SK-N-SH treated with all-trans-retinoic acid at 6 μM for 48 hours (cell line): ENCODE data around the gene SIN3A.

Source experiments
- ATAC-seq: fragments of 200-7000 bp; cut with Tn5 transposase; 3 replicates; pipeline ENCODE4 v1.9.1; 2020; ENCODE audit warnings: mild to moderate bottlenecking, moderate library complexity
- ARNTL ChIP-seq: fragments of 450-650 bp; formaldehyde crosslinking; IDR thresholded peaks from 2 replicates; pipeline ENCODE4 v1.5.0; 2020; ENCODE audit warnings: low read depth, mild to moderate bottlenecking, moderate library complexity, borderline replicate concordance
- BACH2 ChIP-seq: fragments of 250-450 bp; sonication (Bioruptor Pico); IDR thresholded peaks from 2 replicates; pipeline ENCODE4 v1.9.0; 2021; ENCODE audit warnings: mild to moderate bottlenecking, borderline replicate concordance
- CREB5 ChIP-seq: fragments of 250-450 bp; sonication (Bioruptor Pico); IDR thresholded peaks from 2 replicates; pipeline ENCODE4 v1.5.1; 2020; ENCODE audit warnings: low read depth, mild to moderate bottlenecking, moderate library complexity
- CSDC2 ChIP-seq: fragments of 250-450 bp; sonication (Bioruptor Pico); IDR thresholded peaks from 2 replicates; pipeline ENCODE4 v1.5.0; 2020; ENCODE audit warnings: mild to moderate bottlenecking, moderate library complexity
- CSRNP3 ChIP-seq: fragments of 250-450 bp; sonication (Bioruptor Pico); IDR thresholded peaks from 2 replicates; pipeline ENCODE4 v1.5.1; 2021; ENCODE audit warnings: mild to moderate bottlenecking, moderate library complexity
- GLIS3 ChIP-seq: fragments of 250-450 bp; sonication (Bioruptor Pico); IDR thresholded peaks from 2 replicates; pipeline ENCODE4 v1.5.0; 2020; ENCODE audit warnings: mild to moderate bottlenecking, moderate library complexity
- ISL1 ChIP-seq: fragments of 250-450 bp; sonication (Bioruptor Pico); IDR thresholded peaks from 2 replicates; pipeline ENCODE4 v2.1.2; 2022; ENCODE audit warnings: mild to moderate bottlenecking, moderate library complexity
- OSR1 ChIP-seq: fragments of 250-450 bp; sonication (Bioruptor Pico); IDR thresholded peaks from 2 replicates; pipeline ENCODE4 v1.8.0; 2022; ENCODE audit warnings: moderate library complexity, mild to moderate bottlenecking, inconsistent platforms
- POU6F1 ChIP-seq: fragments of 250-450 bp; sonication (Bioruptor Pico); IDR thresholded peaks from 2 replicates; pipeline ENCODE4 v1.8.0; 2021; ENCODE audit warnings: low read depth, mild to moderate bottlenecking, moderate library complexity, borderline replicate concordance
- RARB ChIP-seq: fragments of 250-450 bp; sonication (Bioruptor Pico); IDR thresholded peaks from 2 replicates; pipeline ENCODE4 v1.8.0; 2021; ENCODE audit warnings: mild to moderate bottlenecking, moderate library complexity
- SNAI2 ChIP-seq: fragments of 250-450 bp; sonication (Bioruptor Pico); IDR thresholded peaks from 2 replicates; pipeline ENCODE4 v1.5.0; 2020; ENCODE audit warnings: mild to moderate bottlenecking, moderate library complexity
- TCF4 ChIP-seq: fragments of 250-450 bp; sonication (Bioruptor Pico); IDR thresholded peaks from 2 replicates; pipeline ENCODE4 v1.8.0; 2021; ENCODE audit warnings: mild to moderate bottlenecking, moderate library complexity, borderline replicate concordance
- TOX ChIP-seq: fragments of 250-450 bp; sonication (Bioruptor Pico); IDR thresholded peaks from 2 replicates; pipeline ENCODE4 v1.8.0; 2021; ENCODE audit warnings: mild to moderate bottlenecking, moderate library complexity, borderline replicate concordance
- TSHZ2 ChIP-seq: fragments of 250-450 bp; sonication (Bioruptor Pico); IDR thresholded peaks from 2 replicates; pipeline ENCODE4 v1.5.0; 2020; ENCODE audit warnings: mild to moderate bottlenecking, moderate library complexity
- ZC3H10 ChIP-seq: fragments of 250-450 bp; sonication (Bioruptor Pico); IDR thresholded peaks from 2 replicates; pipeline ENCODE4 v1.5.1; 2021; ENCODE audit warnings: mild to moderate bottlenecking, moderate library complexity
- ZFP3 ChIP-seq: fragments of 250-450 bp; sonication (Bioruptor Pico); IDR thresholded peaks from 2 replicates; pipeline ENCODE4 v1.5.0; 2020; ENCODE audit warnings: mild to moderate bottlenecking, moderate library complexity
- ZFP30 ChIP-seq: fragments of 450-650 bp; formaldehyde crosslinking; IDR thresholded peaks from 2 replicates; pipeline ENCODE4 v1.5.0; 2022; ENCODE audit warnings: mild to moderate bottlenecking, moderate library complexity
- ZNF565 ChIP-seq: fragments of 450-650 bp; formaldehyde crosslinking; conservative IDR thresholded peaks from 2 replicates; pipeline ENCODE4 v1.5.0; 2020; ENCODE audit warnings: low read depth, mild to moderate bottlenecking, moderate library complexity
- ZNF70 ChIP-seq: fragments of 450-650 bp; formaldehyde crosslinking; IDR thresholded peaks from 2 replicates; pipeline ENCODE4 v1.5.0; 2020; ENCODE audit warnings: mild to moderate bottlenecking, moderate library complexity
- ZNF8 ChIP-seq: fragments of 450-650 bp; formaldehyde crosslinking; IDR thresholded peaks from 2 replicates; pipeline ENCODE4 v1.5.0; 2020; ENCODE audit warnings: mild to moderate bottlenecking, moderate library complexity
- TF ChIP-seq, protein P1 (sequence below): fragments of 250-450 bp; sonication (Bioruptor Pico); IDR thresholded peaks from 2 replicates; pipeline ENCODE4 v1.8.0; 2020; ENCODE audit warnings: mild to moderate bottlenecking, moderate library complexity, borderline replicate concordance

The SIN3A gene

GRCh38 chr15:75416584-75416983 is 34.9 kb downstream of the SIN3A start:
- no peak for ATAC-seq
- TF ChIP-seq TCF4 (CRISPR knock-in tag): no peak
- TF ChIP-seq TSHZ2 (CRISPR knock-in tag): no peak
- no peak for TF ChIP-seq BACH2 (CRISPR knock-in tag)
- TF ChIP-seq ZFP3 (CRISPR knock-in tag): no peak
- TF ChIP-seq RARB (CRISPR knock-in tag): no peak
- no peak for TF ChIP-seq GLIS3

DNA sequence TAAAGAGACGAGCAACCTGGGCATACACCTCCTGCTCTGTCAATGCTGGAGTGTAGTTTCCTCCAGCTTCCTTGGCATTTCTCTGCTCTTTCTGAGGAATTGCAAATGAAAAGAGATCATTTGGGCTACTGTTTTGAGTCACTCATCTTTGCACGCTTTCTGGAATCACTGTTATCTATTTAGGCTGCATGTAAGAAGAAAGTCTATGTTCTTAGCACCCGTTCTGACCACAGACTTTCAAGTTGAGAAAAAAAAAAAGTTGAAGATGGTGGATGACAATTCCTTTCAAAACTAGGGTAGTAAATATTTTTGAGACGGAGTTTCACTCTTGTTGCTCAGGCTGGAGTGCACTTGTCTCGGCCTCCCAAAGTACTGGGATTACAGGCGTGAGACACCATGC is 41.3 kb downstream of the SIN3A start:
- TF ChIP-seq ZFP3 (CRISPR knock-in tag): no peak
- TF ChIP-seq CSRNP3 (CRISPR knock-in tag): no peak
- no peak for TF ChIP-seq CSDC2 (CRISPR knock-in tag)
- TF ChIP-seq TOX: no peak
- no peak for TF ChIP-seq RARB (CRISPR knock-in tag)
- TF ChIP-seq OSR1: no peak
- no peak for TF ChIP-seq ZNF70 (CRISPR knock-in tag)
- no peak for TF ChIP-seq ZFP30 (CRISPR knock-in tag)
- no peak for TF ChIP-seq ISL1
- no peak for TF ChIP-seq ZC3H10 (CRISPR knock-in tag)
- TF ChIP-seq, protein P1, sequence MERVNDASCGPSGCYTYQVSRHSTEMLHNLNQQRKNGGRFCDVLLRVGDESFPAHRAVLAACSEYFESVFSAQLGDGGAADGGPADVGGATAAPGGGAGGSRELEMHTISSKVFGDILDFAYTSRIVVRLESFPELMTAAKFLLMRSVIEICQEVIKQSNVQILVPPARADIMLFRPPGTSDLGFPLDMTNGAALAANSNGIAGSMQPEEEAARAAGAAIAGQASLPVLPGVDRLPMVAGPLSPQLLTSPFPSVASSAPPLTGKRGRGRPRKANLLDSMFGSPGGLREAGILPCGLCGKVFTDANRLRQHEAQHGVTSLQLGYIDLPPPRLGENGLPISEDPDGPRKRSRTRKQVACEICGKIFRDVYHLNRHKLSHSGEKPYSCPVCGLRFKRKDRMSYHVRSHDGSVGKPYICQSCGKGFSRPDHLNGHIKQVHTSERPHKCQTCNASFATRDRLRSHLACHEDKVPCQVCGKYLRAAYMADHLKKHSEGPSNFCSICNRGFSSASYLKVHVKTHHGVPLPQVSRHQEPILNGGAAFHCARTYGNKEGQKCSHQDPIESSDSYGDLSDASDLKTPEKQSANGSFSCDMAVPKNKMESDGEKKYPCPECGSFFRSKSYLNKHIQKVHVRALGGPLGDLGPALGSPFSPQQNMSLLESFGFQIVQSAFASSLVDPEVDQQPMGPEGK (CRISPR knock-in tag): no peak
- TF ChIP-seq CREB5 (CRISPR knock-in tag): no peak
- no peak for TF ChIP-seq POU6F1 (CRISPR knock-in tag)
- no peak for ATAC-seq

GRCh38 chr15:75407083-75407482 is 44.4 kb downstream of the SIN3A start:
- ATAC-seq: no peak
- no peak for TF ChIP-seq ISL1
- TF ChIP-seq, all 23 proteins: peak for 0

- no peak for ATAC-seq
- no peak for TF ChIP-seq ZNF565 (CRISPR knock-in tag)
- no peak for TF ChIP-seq CSRNP3 (CRISPR knock-in tag)
- TF ChIP-seq ZFP3 (CRISPR knock-in tag): no peak
- no peak for TF ChIP-seq RARB (CRISPR knock-in tag)
- TF ChIP-seq, protein P1 (CRISPR knock-in tag): no peak
- no peak for TF ChIP-seq SNAI2 (CRISPR knock-in tag)
- TF ChIP-seq ZC3H10 (CRISPR knock-in tag): no peak
- TF ChIP-seq GLIS3: no peak
- TF ChIP-seq OSR1: no peak
- TF ChIP-seq ZNF70 (CRISPR knock-in tag): no peak
- TF ChIP-seq ISL1: no peak
- TF ChIP-seq CSDC2 (CRISPR knock-in tag): no peak
- no peak for TF ChIP-seq BACH2 (CRISPR knock-in tag)
- TF ChIP-seq POU6F1 (CRISPR knock-in tag): no peak
- no peak for TF ChIP-seq TOX
- no peak for TF ChIP-seq ZFP30 (CRISPR knock-in tag)
- TF ChIP-seq TCF4 (CRISPR knock-in tag): no peak
- no peak for TF ChIP-seq ARNTL (CRISPR knock-in tag)
- no peak for TF ChIP-seq ZNF8
These were observed 47.6 kb downstream of the SIN3A start for GRCh38 chr15:75403892-75404291.
